H9 (cell line): Measurements from ENCODE around the gene OVOL1. TPM values are rescaled to one million over a fixed set of nuclear protein-coding genes. Genes with fewer than 3 reads are reported as not detected.

Experiments used
- DNase-seq: peaks from one replicate; pipeline ENCODE4 v3.0.0-alpha.2; 2017
- H2AFZ ChIP-seq: one replicate; pipeline ENCODE4 v1.6.1; 2013; ENCODE audit warnings: mild to moderate bottlenecking, low read length, control low read depth, moderate library complexity
- H2AK5ac ChIP-seq: 2 replicates; pipeline ENCODE4 v1.6.1; 2013; ENCODE audit warnings: low read length, control low read depth, mixed read lengths; ENCODE audit not compliant: insufficient read length
- H2BK120ac ChIP-seq: one replicate; pipeline ENCODE4 v1.6.1; 2013; ENCODE audit warnings: low read depth, mild to moderate bottlenecking, low read length, control low read depth, inconsistent platforms; ENCODE audit not compliant: poor library complexity, severe bottlenecking
- H2BK12ac ChIP-seq: 2 replicates; pipeline ENCODE4 v1.6.1; 2013; ENCODE audit warnings: low read length, control low read depth, mixed read lengths, low read depth; ENCODE audit not compliant: insufficient read length
- H2BK15ac ChIP-seq: 2 replicates; pipeline ENCODE4 v1.6.1; 2013; ENCODE audit warnings: low read depth, low read length, control low read depth
- H2BK20ac ChIP-seq: one replicate; pipeline ENCODE4 v1.6.1; 2013; ENCODE audit warnings: low read depth, mild to moderate bottlenecking, low read length, control low read depth, inconsistent platforms; ENCODE audit not compliant: poor library complexity, severe bottlenecking
- H2BK5ac ChIP-seq: 2 replicates; pipeline ENCODE4 v1.6.1; 2013; ENCODE audit warnings: low read length, control low read depth, mixed read lengths; ENCODE audit not compliant: insufficient read length
- H3K14ac ChIP-seq: 2 replicates; pipeline ENCODE4 v1.6.1; 2013; ENCODE audit warnings: low read length, control low read depth; ENCODE audit not compliant: insufficient read depth
- H3K18ac ChIP-seq: 2 replicates; pipeline ENCODE4 v1.6.1; 2013; ENCODE audit warnings: low read depth, mild to moderate bottlenecking, mixed read lengths, low read length, control low read depth; ENCODE audit not compliant: insufficient read length
- H3K23ac ChIP-seq: 2 replicates; pipeline ENCODE4 v1.6.1; 2013; ENCODE audit warnings: low read length, control low read depth, mixed read lengths, low read depth; ENCODE audit not compliant: insufficient read length
- H3K23me2 ChIP-seq: 2 replicates; pipeline ENCODE4 v1.6.1; 2013; ENCODE audit warnings: low read depth, mild to moderate bottlenecking, mixed read lengths, low read length, control low read depth; ENCODE audit not compliant: insufficient read length, poor library complexity, severe bottlenecking
- H3K27ac ChIP-seq: 2 replicates; pipeline ENCODE4 v1.5.1; 2013; ENCODE audit warnings: low read length, control low read depth, mixed read lengths, low read depth; ENCODE audit not compliant: insufficient read length
- H3K27me3 ChIP-seq: 2 replicates; pipeline ENCODE4 v1.6.1; 2013; ENCODE audit warnings: low read length, control low read depth, inconsistent platforms; ENCODE audit not compliant: insufficient read depth
- H3K4ac ChIP-seq: 2 replicates; pipeline ENCODE4 v1.6.1; 2013; ENCODE audit warnings: low read depth, mild to moderate bottlenecking, control low read depth, inconsistent platforms, low read length, moderate library complexity
- H3K4me1 ChIP-seq: 2 replicates; pipeline ENCODE4 v1.6.1; 2013; ENCODE audit warnings: low read length, control low read depth, inconsistent platforms; ENCODE audit not compliant: insufficient read depth
- H3K4me2 ChIP-seq: 2 replicates; pipeline ENCODE4 v1.6.1; 2013; ENCODE audit warnings: low read length, control low read depth, mixed read lengths; ENCODE audit not compliant: insufficient read length, insufficient read depth
- H3K56ac ChIP-seq: 2 replicates; pipeline ENCODE4 v1.6.1; 2013; ENCODE audit warnings: low read depth, mild to moderate bottlenecking, mixed read lengths, low read length, control low read depth; ENCODE audit not compliant: insufficient read length
- H3K79me1 ChIP-seq: 2 replicates; pipeline ENCODE4 v1.6.1; 2013; ENCODE audit warnings: low read depth, mild to moderate bottlenecking, moderate library complexity, low read length, control low read depth, inconsistent platforms; ENCODE audit not compliant: insufficient read depth, poor library complexity, severe bottlenecking
- H3K79me2 ChIP-seq: 2 replicates; pipeline ENCODE4 v1.6.1; 2013; ENCODE audit warnings: low read length, control low read depth, inconsistent platforms; ENCODE audit not compliant: insufficient read depth
- H3K9ac ChIP-seq: 2 replicates; pipeline ENCODE4 v1.6.1; 2013; ENCODE audit warnings: low read length, control low read depth, mixed read lengths; ENCODE audit not compliant: insufficient read length; ENCODE audit errors: extremely low read depth
- H3K9me3 ChIP-seq: one replicate; pipeline ENCODE4 v1.6.1; 2013; ENCODE audit warnings: low read depth, low read length, inconsistent platforms; ENCODE audit not compliant: control insufficient read depth
- H3T11ph ChIP-seq: one replicate; pipeline ENCODE4 v1.6.1; 2013; ENCODE audit warnings: mild to moderate bottlenecking, low read length, control low read depth, inconsistent platforms
- H4K20me1 ChIP-seq: one replicate; pipeline ENCODE4 v1.6.1; 2013; ENCODE audit not compliant: control insufficient read depth, insufficient read length, insufficient read depth
- H4K5ac ChIP-seq: 2 replicates; pipeline ENCODE4 v1.6.1; 2013; ENCODE audit warnings: low read depth, mild to moderate bottlenecking, mixed read lengths, low read length, control low read depth; ENCODE audit not compliant: insufficient read length
- H4K8ac ChIP-seq: replicated peaks from 2 replicates; pipeline ENCODE4 v1.6.1; 2013; ENCODE audit warnings: low read length, control low read depth, mixed read lengths, low read depth; ENCODE audit not compliant: insufficient read length
- H4K91ac ChIP-seq: 2 replicates; pipeline ENCODE4 v1.6.1; 2013; ENCODE audit warnings: low read depth, mild to moderate bottlenecking, moderate library complexity, mixed read lengths, low read length, control low read depth; ENCODE audit not compliant: insufficient read length
- H3K27ac Mint-ChIP-seq, 3 experiments: 2 replicates in 2 of 3; 3 replicates in 1 of 3; pipeline ENCODE4 v1.8.0; 2020 to 2021; ENCODE audit warnings: mixed read lengths in 3 of 3, mild to moderate bottlenecking in 1 of 3, moderate library complexity in 1 of 3
- H3K27me3 Mint-ChIP-seq: 2 replicates; pipeline ENCODE4 v1.8.0; 2021; ENCODE audit warnings: low read depth, mild to moderate bottlenecking, moderate library complexity, mixed read lengths
- H3K36me3 Mint-ChIP-seq, 3 experiments: 2 replicates in 2 of 3; 3 replicates in 1 of 3; pipeline ENCODE4 v1.8.0; 2020 to 2021; ENCODE audit warnings: low read depth in 3 of 3, mixed read lengths in 3 of 3; ENCODE audit not compliant: insufficient read depth in 1 of 3
- H3K4me1 Mint-ChIP-seq, 2 experiments: 2 replicates each; pipeline ENCODE4 v1.8.0; 2020; ENCODE audit warnings: mixed read lengths in 2 of 2
- H3K4me3 Mint-ChIP-seq, 2 experiments: 2 replicates in 1 of 2; 3 replicates in 1 of 2; pipeline ENCODE4 v1.8.0; 2020 to 2021; ENCODE audit warnings: mild to moderate bottlenecking in 2 of 2, mixed read lengths in 2 of 2, moderate library complexity in 1 of 2
- H3K9me3 Mint-ChIP-seq, 2 experiments: 2 replicates in 1 of 2; 3 replicates in 1 of 2; pipeline ENCODE4 v1.8.0; 2020; ENCODE audit warnings: mild to moderate bottlenecking in 2 of 2, mixed read lengths in 2 of 2, moderate library complexity in 1 of 2
- CTCF ChIP-seq: fragments of 200-600 bp; sonication (generic); conservative IDR thresholded peaks from 3 replicates; pipeline ENCODE4 v1.8.0; 2021; ENCODE audit warnings: antibody characterized with exemption, mild to moderate bottlenecking
- WGBS: extraction: QIAGEN DNeasy Blood & Tissue Kit; methylation state at CpG from one replicate; pipeline ENCODE4 v1.1.7; 2013; ENCODE audit warnings: missing lambda C conversion rate, low lambda C conversion rate, mixed read lengths; ENCODE audit not compliant: insufficient read length; ENCODE audit errors: extremely low coverage; 5-methylcytosine and 5-hydroxymethylcytosine counted together
- total RNA-seq: library from RNA; stranded (reverse); gene quantifications from 2 replicates; pipeline ENCODE4 v1.2.1, GENCODE V29; 2021

Gene OVOL1
- total RNA-seq, 1 experiment from 2014 or later = 5.1 TPM

GRCh38 chr11:65771589-65772112, 15.2 kb upstream of the OVOL1 start:
- no peak overlapping the region for H2AFZ ChIP-seq
- H2BK20ac ChIP-seq = no peak overlapping the region
- H4K5ac ChIP-seq = no peak overlapping the region
- no peaks in the 10 kb centered on the region for H3K23me2 ChIP-seq
- no peak overlapping the region for H3K4me2 ChIP-seq
- Mint-ChIP-seq H3K4me1 (no peaks in the 10 kb centered on the region), H3K9me3 (peaks cover 3 to 7% of the 10 kb centered on the region in 2 experiments; a peak in 4 of 5 replicates), H3K27ac (no peak overlapping the region), H3K27me3 (peaks cover 1% of the 10 kb centered on the region; the same call in 1 of the 2 replicates), H3K36me3 (peaks cover 0 to 6% (median 0%) of the 10 kb centered on the region in 3 experiments; a peak in 3 of 7 replicates), H3K4me3 (no peak overlapping the region)
- WGBS = no CpG with 5 or more reads among the region's 6 CpGs
- H4K20me1 ChIP-seq = no peaks in the 10 kb centered on the region
- H3K4ac ChIP-seq = no peak overlapping the region
- no peak overlapping the region for H3K23ac ChIP-seq
- no peak overlapping the region for H3K14ac ChIP-seq
- no peak overlapping the region for H3T11ph ChIP-seq
- H4K91ac ChIP-seq = no peak overlapping the region
- no peak overlapping the region for H2BK15ac ChIP-seq
- H2BK5ac ChIP-seq = no peak overlapping the region
- no peaks in the 10 kb centered on the region for H3K9me3 ChIP-seq
- H2AK5ac ChIP-seq = no peak overlapping the region
- H3K27ac ChIP-seq = no peak overlapping the region
- DNase-seq = no peak
- H3K4me1 ChIP-seq = no peaks in the 10 kb centered on the region
- no peaks in the 10 kb centered on the region for H3K27me3 ChIP-seq
- H3K79me2 ChIP-seq = no peaks in the 10 kb centered on the region
- H2BK120ac ChIP-seq = no peak overlapping the region
- no peak overlapping the region for H2BK12ac ChIP-seq
- no peaks in the 10 kb centered on the region for H3K79me1 ChIP-seq
- no peak for TF ChIP-seq CTCF
- no peak overlapping the region for H3K18ac ChIP-seq
- H3K9ac ChIP-seq = no peak overlapping the region
- no peak overlapping the region for H3K56ac ChIP-seq
- no peak overlapping the region for H4K8ac ChIP-seq
